Stimulated activated CD4-positive, alpha-beta T cell treated with anti-CD3 and anti-CD28 coated beads, TNF-alpha, amount 100 ng/mL, for 4 hours (primary cell): ENCODE data around the gene CPA4.
"Not testable (repeated sequence)": the region's sequence is repeated elsewhere in the genome, so short reads cannot be mapped to it uniquely, and the experiment has no call there.

Experiments
- DNase-seq, 3 experiments: peaks; one replicate each; pipeline ENCODE4 v3.0.0-alpha.2; 2020; ENCODE audit warnings: low read depth in 3 of 3

Gene CPA4

DNA sequence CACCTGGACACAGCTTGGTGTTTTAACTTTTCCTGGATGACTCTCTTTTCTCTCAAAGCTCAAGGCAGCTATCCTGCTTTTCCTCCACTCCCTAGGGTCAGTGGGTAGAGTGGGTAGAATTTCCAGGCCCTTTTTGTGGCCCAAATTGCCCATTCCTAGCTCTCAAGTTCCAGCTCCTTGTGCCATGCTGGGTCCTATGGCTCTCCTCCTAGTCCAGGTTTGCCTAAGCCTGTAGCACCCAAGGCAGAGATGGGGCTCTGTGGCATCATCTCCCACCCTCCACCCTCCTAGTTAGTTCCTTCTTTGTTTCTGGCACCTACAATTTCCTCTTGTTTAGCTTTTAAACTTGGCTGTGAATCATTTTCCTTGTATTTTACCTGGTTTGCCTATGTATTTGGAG, 9.7 kb downstream of the CPA4 start:
- DNase-seq = no peak

DNA sequence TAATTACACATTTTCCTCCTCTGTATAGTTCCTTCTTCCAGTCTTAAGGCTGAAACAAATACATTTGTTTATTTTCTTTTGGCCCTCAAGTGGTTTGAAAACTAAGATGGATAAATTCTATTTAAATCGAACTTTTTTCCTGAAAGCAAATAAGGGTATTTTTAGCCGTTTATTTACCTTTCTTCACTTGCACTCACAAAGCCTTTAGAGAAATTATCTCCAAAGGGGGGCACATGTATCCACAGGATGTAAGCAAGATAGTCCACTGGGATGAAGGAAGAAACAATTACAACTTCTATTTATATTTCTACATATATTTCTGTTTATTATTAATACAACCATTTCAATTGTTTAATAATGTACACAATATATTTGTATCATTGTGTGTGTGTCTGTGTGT, 10.2 kb downstream of the CPA4 start:
- DNase-seq = no peak

DNA sequence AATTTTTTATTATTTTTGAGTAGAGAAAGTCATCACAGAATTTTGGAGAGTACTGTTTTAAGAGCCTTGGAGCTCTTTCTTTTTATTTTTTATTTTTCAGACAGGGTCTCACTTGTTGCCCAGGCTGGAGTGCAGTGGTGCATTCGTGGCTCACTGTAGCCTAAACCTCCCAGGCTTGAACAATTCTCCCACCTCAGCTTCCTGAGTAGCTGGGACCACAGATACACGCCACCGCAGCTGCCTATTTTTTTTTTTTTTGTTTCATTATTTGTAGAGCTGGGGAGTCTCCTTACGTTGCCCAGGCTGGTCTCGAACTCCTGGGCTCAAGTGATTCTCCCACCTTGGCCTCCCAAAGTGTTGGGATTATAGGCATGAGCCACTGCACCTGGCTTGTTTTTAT, 10.6 kb downstream of the CPA4 start:
- DNase-seq = no peak

DNA sequence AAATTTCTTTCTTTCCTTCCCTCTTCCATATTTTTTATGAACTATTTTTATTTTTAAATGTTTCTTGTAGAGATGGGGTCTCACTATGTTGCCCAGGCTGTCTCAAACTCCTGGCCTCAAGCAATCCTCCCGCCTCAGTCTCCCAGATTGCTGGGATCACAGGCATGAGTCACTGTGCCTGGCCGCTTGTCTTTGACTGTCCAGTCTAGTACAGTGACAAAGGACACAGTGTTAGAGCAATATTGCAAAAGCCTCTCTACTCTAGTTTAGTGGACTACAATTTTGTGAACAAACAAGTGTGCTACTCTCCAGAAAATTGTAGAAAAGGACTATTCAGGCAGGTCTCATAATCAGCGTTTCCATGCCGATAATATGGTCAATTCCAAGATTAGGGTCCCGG, 11.0 kb downstream of the CPA4 start:
- no peak for DNase-seq

DNA sequence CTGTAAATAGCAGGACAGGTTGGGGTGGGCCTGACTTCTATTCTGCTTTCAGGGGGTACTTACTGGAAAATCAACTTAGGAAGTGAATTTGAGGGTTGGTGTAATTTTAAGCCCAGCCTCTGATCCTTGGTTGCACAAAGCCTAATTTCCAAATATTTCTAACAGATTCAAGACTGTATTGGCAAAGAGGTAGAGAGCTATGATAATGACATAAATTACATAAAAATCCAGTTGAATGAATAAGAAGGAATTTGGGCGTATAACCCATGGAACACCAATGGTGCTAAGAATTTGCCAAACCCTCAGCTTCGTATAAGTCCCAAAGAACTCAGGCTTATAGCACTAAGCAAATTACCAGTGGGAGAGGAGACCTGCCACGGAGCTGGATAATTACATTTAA, 11.9 kb downstream of the CPA4 start:
- no peak for DNase-seq

DNA sequence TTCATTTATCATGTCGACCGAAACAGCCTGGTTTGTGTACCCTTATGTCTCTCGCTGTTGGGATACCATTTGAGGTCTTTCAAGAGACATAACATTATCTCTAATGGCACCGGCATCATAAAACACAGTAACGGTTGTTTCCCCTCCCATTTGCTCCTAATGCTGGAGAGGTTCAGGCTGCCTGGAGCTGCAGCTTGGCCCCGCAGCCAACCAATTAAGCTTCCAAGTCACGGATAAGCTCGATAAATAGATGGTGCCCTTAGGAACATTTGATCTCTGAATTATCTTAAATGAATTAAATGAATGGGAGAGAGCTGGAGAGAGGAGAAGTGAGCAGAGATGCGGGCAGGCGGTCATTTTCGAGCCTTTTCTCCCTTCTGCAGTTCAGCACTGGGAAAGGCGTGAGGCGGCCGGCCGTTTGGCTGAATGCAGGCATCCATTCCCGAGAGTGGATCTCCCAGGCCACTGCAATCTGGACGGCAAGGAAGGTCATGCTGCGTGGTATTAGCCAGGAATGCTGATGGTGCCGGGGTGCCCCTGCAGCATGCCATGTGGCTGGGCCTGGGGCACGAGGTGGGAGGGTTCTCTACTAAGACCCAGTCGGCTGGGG, 12.6 kb downstream of the CPA4 start:
- DNase-seq = no peak

DNA sequence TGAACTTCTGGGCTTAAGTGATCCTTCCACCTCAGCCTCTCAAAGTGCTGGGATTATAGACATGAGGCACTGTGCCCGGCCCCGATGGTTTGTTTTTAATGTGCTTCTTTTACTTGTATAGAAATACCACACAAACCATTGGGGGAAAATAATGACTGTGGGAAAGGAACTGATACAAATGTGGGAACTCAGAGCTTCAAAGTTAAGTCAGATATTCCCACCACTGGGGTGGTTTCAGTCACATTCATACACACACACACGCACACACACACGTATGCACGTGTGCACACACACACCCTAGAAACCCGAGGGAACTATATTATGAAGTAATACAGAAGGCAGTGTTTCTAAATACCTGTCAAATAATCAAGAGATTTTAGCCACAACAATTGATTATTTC, 17.0 kb downstream of the CPA4 start:
- no peak for DNase-seq

DNA sequence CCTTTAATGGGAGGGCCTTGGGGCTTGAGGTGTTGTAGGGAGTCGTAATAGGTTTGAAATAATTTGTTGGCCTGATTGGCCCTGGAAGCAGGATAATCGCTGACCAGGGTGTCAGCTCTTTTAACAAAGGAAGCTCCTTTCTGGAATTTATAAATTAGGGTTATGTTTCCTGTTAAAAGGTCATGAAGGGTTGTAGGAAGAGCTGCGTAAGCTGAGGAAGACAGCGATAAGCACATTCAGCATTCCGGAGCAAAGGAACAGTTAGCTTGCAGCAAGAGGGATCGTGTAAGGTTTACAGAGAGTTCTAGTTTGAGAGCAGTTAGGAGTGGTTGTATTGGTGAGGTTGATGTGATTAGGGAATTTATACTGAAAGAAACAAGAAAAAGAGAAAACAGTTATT, 21.3 kb downstream of the CPA4 start:
- no peak for DNase-seq

DNA sequence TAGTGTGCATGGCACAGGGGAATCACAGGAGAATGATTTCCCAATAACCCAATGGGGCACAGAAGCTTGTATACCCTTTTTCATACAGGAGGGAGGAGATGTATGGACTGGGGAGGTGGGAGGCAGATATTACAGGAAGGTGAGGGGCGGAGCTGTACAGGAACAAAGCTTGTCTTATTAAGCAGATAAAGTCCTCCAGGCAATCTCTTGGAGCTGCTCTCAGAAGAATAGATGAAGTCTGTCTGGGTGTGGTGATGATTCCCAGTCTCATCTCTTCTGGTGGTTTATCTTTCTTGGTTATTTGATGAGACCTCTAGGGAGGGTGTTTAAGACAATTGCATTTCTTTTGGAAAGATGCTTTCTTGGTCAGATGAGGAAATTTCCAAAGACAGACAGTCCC, 26.6 kb downstream of the CPA4 start:
- no peak for DNase-seq

DNA sequence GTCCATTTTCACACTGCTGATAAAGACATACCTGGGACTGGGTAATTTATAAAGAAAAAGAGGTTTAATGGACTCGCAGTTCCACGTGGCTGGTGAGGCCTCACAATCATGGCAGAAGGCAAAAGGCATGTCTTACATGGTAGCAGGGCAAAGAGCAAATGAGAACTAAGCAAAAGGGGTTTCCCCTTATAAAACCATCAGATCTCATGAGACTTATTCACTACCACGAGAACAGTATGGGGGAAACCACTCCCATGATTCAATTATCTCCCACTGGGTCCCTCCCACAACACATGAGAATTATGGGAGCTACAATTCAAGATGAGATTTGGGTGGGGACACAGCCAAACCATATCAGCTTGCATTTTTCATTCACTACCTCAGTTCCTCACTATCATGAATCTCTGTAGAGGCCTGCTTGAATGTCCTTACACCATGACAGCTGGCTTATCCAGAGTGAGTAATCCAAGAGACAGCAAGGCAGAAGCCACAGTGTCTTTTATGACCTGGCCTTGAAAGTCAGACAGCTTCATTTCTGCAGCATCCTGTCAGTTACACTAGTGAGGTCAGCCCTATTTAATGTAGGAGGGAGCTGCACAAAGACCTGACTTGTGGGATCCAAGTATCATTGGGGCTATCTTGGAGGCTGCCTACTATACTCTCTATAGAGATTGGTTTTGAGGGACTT, 28.7 kb downstream of the CPA4 start:
- not testable (repeated sequence) for DNase-seq

DNA sequence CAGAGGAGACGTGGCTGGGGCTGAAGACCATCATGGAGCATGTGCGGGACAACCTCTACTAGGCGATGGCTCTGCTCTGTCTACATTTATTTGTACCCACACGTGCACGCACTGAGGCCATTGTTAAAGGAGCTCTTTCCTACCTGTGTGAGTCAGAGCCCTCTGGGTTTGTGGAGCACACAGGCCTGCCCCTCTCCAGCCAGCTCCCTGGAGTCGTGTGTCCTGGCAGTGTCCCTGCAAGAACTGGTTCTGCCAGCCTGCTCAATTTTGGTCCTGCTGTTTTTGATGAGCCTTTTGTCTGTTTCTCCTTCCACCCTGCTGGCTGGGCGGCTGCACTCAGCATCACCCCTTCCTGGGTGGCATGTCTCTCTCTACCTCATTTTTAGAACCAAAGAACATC, 29.7 kb downstream of the CPA4 start:
- DNase-seq = no peak

DNA sequence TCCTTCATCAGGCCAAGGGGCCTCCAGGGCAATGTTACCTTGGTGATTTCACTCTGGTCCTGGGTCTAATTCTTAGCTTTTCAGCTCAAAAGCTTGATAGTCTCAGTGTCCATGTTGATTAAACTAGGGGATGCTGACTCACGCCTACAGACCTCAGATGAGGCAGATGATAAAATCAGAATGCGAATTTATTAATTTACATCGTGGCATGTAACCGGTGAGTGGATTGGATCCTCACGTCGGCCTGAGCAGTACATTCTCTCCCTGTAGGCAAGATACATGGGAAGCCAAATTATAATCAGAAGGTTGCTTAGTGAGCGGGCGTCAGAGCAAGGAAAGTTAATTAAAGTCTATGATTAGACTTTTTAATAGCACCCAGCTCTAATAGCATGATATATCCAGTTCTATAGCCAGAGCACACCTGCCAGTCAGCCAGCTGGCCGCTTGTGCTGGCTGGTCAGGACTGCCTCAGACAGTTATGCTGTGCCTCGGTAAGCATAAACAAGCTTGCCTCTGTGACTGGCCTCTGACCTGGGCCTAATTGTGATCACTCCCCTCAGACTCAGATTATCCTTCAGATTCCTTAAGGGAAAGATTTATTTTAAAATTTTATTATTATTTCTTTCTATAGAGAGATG, 31.5 kb downstream of the CPA4 start:
- DNase-seq = no peak

DNA sequence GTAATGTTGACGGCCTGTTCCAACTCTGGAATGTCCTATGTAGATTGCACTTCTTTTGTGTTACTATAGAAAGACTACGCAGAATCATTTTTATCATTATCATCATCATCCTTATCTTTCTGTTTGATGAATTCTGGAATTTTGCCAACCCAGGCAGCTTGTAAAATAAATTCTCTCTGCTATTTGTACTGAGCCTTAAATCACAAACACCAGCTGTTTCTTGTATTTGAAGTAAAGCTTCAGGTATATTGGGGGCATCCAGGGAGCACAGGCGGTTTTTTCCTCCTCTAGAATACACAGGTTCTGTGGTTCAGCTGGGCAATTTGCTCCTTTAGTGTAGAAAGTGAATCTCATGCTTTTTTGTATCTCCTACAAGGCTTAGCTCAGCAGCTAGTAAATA, 36.7 kb downstream of the CPA4 start:
- no peak for DNase-seq

DNA sequence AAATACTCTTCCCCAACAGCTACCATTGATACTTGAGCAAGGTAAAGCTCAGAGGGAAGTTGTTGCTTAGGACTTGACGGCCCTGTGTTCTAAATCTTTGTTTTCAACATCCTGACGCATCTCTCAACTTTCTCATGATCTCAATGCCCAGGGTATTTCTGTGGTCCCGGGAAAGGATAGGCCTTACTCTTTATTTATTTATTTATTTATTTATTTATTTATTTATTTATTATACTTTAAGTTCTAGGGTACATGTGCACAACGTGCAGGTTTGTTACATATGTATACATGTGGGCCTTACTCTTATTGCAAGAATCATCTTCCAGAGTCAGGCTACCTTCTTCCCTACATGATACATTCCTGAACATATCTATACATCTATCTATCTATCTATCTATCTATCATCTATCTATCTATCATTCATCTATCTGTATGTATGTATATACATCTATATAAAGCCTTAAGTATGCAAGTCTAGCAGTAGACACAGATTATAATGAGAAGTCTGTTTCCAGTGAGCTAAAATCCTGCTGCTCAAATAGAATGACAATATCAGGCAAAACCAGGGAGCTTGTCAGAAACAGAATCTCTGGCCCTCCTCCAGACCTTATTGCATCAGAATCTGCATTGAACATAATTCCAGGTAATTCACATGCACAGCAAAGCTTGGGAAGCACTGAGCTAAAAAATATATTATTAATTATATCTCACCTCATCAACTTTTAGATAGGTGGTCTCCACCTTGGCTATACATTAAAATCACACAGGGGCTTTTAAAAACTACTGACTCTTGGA, 39.5 kb downstream of the CPA4 start:
- no peak for DNase-seq

DNA sequence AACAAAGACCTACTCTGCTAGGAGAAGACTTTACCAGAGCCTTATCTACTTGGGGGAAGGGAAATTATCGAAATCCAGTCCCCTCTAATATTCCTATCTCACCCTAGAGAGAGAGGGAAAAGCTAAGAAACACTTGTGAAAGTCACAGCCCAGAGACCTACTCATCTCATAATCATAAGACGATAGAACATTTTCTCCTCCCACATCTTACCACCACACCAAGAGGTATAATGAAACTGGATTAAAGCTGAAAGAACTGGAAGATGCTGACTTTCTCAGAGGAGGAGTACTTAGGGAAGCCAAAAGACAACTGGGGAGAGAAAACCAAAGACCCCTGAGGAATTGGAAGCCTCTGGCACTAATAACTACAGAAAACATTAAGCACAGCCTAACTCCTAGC, 40.9 kb downstream of the CPA4 start:
- no peak for DNase-seq

DNA sequence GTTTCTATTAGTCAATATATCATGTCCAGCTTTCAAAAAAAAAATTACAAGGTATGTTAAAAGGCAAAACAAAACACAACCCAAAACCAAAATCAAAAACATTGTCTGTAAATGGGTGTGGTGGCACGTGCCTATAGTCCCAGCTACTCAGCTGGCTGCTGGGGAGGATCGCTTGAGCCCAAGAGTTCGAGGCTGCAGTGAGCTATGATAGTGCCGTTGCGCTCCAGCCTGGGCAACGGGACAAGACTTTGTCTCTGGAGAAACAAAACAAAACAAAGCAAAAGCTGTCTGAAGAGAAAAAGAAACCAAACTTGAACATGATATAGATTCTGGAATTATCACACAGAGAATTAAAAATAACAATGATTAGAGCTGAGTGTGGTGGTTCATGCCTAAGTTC, 41.3 kb downstream of the CPA4 start:
- no peak for DNase-seq

DNA sequence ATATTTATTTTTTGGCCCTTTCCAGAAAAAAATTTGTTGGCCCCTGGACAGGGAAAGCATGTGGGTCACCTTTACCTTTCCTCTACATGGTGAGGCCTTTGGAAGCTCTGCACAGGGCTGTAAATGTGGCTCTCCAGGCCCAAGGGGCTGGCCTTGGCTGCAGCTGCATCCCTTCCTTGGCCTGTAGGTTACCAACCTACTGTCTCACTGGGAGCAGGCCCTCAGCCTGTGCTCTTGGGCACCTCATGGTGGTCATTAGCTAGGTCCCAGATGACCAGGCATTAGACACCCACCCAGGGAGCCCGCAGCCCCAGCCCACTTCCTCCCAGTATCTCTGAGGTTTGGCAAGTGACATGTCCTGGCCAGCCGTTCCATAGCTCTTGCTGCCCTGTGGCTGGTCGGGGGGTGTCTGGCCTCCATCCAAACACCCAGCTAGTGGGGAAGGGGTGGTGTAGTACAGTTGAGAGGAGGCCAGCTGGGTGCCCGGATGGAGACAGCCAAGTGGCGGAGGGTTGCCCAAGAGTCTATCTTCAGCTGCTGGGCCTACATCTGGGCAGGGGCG, 44.5 kb downstream of the CPA4 start:
- DNase-seq = no peak

DNA sequence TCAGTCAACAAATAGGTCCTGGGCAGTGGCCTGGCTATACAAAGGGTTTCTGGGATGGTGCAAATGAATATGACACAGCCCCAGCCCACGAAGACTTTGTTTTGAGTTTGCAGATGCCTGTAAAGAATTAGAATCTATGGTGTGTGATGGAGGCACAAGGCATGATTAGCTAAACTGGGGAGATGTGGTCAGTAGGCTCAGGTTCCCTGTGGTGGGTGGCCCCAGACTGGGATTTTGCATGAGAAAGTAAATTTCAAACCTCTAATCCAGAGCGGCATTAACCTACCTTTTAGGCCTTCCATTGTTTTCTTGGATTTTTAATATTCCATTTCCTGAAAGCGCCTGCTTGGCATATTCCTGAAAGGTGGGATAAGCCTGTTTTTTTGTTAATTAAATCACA, 45.3 kb downstream of the CPA4 start:
- DNase-seq = no peak

DNA sequence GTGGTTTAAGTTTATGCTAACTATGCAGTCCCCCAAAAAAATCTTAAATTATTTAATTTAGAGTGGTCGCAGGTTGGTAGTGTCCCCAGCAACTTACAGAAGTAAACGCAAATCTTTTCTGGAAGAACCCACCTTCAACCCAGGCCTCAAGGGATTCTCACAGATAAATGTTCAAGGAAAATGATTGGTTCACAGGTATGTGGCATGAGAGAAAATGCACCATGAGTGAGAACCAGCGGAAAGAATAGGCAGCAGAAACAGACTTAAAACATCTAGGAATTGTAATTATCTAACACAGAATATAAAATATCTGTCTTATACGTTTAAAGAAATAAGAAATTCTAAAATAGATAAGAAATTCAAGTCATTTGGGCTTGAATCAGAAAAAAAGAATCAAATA, 48.9 kb downstream of the CPA4 start:
- DNase-seq = no peak

DNA sequence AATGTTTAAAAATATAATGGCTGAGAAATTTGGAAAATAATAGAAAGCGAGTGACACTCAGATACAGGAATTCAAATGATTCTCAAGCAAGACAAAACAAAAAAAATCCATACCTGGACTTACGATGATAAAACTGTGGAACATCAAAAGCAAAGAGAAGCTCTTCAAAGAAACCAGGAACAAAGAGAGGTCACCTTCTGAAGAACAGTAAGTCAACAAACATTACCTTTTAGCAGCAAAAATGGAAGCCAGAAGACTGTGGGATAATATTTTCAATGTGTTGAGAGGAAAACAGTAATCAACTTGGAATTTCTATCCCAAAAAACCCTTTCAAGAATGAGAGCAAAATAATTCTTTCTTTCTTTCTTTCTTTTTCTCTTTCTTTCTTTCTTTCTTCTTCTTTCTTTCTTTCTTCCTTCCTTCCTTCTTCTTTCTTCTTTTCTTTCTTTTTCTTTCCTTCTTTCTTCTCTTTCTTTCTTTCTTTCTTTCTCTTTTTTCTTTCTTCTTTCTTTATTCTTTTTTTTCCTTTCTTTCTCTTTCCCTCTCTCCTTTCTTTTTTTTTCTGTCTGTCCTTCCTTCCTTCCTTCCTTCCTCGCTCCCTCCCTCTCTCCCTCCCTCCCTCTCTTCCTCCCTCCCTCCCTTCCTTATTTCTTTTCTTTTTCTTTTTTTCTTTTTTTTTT, 49.9 kb downstream of the CPA4 start:
- DNase-seq = no peak

DNA sequence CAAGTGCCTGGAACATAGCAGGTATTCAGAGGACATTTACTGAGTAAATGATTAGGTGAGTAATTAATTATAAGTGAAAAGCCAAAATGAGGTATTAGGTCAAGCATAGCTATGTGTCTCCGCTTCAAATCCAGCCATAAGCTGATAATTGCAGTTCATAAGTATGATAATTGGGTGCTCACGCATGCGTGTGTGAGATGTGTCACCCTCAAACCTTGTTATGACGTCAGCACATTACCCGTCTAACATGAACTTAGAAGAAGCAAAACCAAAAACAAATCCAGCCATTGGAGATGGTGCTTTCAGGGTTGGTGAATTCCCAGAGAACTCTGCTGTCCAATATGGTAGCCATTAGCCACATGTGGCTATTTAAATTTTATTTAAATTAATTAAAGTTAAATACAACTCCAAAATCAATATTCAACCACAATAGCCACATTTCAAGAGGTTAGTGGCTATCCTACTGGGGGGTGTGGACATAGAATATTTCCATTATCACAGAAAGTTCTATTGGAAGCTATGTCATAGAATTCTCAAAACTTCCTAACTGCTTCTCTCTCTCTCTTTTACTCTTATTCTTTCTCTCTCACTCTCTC, 51.4 kb downstream of the CPA4 start, which contains the start of gene CPA5:
TSS of gene CPA5 (plus strand) at position 546 of the 596 bp plus-strand sequence. CDS start 1,670 bp downstream, outside the sequence.
- DNase-seq = no peak
